Measurements from ENCODE around the gene EMILIN3.
A peak's percentile ranks its signal among the peaks of the same experiment; 100 is the strongest.

The EMILIN3 gene

DNA sequence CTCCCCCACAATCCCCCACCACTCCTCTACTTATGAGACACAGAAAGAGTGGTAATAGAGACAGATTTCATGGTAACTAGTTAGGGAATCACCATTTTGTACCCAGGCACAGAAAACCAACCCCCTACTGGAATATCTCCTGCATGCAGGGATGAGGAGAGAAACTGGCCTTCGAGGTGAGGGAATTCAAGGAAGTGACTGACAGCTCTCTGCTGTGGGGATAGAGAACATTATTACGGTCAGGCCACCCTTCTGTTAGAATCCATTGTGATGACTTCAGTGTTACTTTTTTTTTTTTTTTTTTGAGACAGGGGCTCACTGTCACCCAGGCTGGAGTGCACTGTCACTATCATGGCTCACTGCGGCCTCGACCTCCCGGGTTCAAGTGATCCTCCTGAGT, 39.4 kb downstream of the EMILIN3 start:
- TF ChIP-seq, protein P1, sequence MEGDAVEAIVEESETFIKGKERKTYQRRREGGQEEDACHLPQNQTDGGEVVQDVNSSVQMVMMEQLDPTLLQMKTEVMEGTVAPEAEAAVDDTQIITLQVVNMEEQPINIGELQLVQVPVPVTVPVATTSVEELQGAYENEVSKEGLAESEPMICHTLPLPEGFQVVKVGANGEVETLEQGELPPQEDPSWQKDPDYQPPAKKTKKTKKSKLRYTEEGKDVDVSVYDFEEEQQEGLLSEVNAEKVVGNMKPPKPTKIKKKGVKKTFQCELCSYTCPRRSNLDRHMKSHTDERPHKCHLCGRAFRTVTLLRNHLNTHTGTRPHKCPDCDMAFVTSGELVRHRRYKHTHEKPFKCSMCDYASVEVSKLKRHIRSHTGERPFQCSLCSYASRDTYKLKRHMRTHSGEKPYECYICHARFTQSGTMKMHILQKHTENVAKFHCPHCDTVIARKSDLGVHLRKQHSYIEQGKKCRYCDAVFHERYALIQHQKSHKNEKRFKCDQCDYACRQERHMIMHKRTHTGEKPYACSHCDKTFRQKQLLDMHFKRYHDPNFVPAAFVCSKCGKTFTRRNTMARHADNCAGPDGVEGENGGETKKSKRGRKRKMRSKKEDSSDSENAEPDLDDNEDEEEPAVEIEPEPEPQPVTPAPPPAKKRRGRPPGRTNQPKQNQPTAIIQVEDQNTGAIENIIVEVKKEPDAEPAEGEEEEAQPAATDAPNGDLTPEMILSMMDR (IDR thresholded peaks at IDR 0.05; ENCODE audit: low read depth, low read length, missing control alignments): no peak
- no peak for DNase-seq (ENCODE audit: extremely low read depth, low read depth)

DNA sequence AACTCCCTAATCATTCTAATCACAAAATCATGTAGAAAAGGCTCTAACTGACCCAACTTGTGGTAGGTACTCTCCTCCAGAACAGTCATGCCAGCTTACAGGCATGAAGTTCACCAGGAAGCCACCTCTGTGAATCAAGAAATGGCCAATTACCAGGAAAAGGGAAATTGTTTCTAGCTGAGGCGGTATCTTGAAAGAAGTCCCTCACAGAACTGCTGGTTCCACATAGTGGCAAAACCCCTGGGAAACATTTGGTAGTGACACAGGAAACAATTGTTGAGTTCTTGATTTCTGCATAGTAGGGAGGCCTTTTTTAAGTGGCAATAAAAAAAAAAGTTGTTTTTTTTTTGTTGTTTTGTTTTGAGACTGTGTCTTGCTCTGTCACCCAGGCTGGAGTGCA, 45.6 kb downstream of the EMILIN3 start:
- TF ChIP-seq, protein P1 (IDR thresholded peaks at IDR 0.05; ENCODE audit: low read depth, low read length, missing control alignments): no peak
- H3K4me3 ChIP-seq (replicated peaks; ENCODE audit: low read depth, low read length): no peak overlapping the region
- no peak for DNase-seq (ENCODE audit: extremely low read depth, low read depth)

More for the DNA sequence above, 39.4 kb downstream of the EMILIN3 start:
- H3K4me3 ChIP-seq (replicated peaks; ENCODE audit: low read depth, low read length): no peak overlapping the region

DNA sequence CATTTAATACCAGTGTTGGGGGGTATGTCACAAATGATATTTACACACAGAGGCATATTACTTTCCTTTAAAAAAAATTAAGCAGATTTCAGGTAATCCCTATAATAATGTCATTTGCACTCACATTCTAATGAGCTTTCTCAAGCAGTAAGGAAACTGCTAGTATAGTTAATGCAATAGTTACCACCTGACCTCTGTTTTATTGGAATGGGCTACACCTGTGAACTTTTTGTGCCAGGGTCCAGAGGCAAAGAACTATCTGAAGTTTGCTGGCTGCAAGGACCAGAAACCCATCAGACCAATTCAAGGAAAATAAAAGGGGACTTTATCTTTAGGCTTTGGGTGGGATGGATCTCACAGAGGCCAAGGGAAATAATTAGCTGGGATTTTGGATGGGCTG, 46.2 kb downstream of the EMILIN3 start:
- no peak overlapping the region for H3K4me3 ChIP-seq (replicated peaks; ENCODE audit: low read depth, low read length)
- DNase-seq (ENCODE audit: extremely low read depth, low read depth): no peak
- TF ChIP-seq, protein P1 (IDR thresholded peaks at IDR 0.05; ENCODE audit: low read depth, low read length, missing control alignments): no peak

DNA sequence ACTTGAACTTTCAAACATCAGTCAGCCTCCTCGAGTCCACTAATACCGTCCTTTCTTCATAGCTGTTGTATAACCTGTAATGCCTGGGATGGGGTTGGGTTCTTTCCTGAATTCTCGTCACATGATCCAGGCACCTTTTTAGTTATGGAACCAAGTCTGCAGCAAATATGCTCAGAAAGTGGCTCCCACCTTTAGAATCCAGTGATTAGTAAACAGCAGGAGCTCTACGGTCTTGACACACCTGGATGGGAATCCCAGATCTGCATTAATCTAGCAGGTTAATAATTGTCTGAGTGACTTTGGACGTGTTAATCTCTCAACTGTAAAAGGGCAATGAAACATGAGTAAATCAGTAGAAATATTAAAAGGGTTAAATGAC, 48.4 kb downstream of the EMILIN3 start:
- H3K4me3 ChIP-seq (replicated peaks; ENCODE audit: low read depth, low read length): peak overlapping the region; percentile 40
- TF ChIP-seq, protein P1 (IDR thresholded peaks at IDR 0.05; ENCODE audit: low read depth, low read length, missing control alignments): no peak
- no peak for DNase-seq (ENCODE audit: extremely low read depth, low read depth)

DNA sequence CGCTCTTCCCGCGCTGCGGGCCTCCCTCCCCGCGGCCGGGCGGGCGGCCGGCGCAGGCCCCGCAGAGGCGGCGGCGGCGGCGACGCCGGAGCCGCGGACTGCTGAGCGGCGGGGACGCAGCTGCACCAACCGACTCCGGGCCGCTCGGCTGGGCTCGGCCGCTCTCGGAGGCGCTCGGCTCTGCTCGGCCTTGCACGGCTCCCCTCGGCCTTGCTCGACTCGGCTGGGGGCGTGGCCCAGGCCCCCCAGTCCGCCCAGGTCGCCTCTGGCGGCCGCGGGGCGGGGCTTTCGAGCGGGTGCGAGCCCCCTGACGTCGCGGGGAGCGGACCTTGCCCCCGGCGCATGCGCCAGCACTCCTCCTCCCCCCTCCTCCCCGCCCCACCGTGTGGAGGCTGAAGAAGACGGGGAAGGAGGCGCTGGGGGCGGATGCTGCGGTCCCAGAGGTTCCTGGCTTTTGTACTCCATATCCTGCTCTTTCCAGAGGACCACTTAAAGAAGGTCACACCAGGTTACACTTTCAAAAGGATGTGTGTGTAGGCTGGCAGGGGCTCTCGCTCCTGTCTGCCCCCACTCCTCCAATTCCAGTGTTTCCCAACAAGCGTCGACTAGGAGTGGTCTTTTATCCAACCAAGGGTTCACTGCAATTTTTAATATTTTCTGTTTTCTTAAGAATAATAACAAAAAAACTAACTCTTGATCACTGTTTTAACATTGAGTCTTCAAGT, 48.9 kb downstream of the EMILIN3 start, which contains the start of gene ZHX3:
TSS of gene ZHX3 (minus strand) at position 186 of the 725 bp plus-strand sequence. CDS start 112,815 bp downstream, outside the sequence.
- peak; percentile 75 for DNase-seq (ENCODE audit: extremely low read depth, low read depth)
- TF ChIP-seq, protein P1 (IDR thresholded peaks at IDR 0.05; ENCODE audit: low read depth, low read length, missing control alignments): no peak
- H3K4me3 ChIP-seq (replicated peaks; ENCODE audit: low read depth, low read length): peak within 1 kb of the TSS; percentile 88

DNA sequence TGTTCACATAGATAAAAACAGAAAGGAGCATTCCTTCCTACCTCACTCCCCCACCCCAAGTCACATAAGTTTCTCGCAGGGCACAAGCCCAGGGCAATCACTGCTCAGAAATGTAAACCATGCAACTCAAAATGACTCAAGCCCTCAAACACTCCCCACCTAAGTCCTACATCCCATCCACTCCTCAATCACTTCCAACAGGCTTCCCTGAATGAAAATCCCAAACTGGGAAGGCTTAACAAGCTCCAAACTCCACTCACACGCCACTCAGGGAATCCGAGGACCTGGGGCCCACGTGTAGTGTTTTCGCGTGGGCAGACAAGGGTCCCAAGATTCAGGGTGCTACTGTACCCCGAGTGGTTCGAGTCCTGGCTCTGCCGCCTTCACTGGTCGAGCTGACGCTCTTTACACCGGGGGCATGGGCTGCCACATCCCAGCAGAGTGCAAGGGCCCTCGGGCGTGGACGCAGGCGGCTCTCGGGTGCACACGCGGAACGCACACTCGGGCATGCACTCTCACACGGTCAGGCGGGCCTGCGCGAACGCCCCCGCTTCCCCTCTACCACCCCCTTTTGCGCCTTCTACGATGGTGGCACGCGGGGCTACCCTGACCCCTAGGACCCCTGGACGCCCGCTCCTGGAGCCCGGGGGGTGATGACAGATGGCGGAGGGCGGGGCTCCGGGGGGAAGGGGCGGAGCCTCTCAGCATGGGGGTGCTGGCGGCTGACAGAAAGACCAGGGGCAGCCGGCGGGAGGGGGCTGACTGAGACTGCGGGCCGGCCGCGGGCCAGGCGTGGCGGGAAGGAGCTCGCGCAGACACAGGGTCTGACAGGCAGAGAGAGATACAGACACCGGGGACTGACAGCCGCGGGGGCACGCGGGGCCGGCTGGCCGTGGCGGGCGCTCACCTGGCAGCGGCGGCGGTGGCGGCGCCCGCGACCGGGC, 49.7 kb downstream of the EMILIN3 start:
- no peak for DNase-seq (ENCODE audit: extremely low read depth, low read depth)
- TF ChIP-seq, protein P1 (IDR thresholded peaks at IDR 0.05; ENCODE audit: low read depth, low read length, missing control alignments): no peak
- H3K4me3 ChIP-seq (replicated peaks; ENCODE audit: low read depth, low read length): peak overlapping the region; percentile 88

Measured in HFF-Myc (cell line).